ENCODE data around the gene KRTAP10-12. TPM values are rescaled to one million over a fixed set of nuclear protein-coding genes. Genes with fewer than 3 reads are reported as not detected.

Gene KRTAP10-12
- polyA plus RNA-seq, 1 experiment, result not detected

GRCh38 chr21:44729336-44730027, 32.5 kb downstream of the KRTAP10-12 start:
- ChIA-PET CTCF (no interaction called here), POLR2A (no interaction called here)
- no peak for DNase-seq (ENCODE audit: low read depth, low spot score)
- H3K4me3 ChIP-seq (ENCODE audit: low read depth, low read length), result no peak overlapping the region
- H3K27me3 ChIP-seq (ENCODE audit: control insufficient read depth, insufficient read depth, low read length), result peaks cover 22% of the 10 kb centered on the region
- no peaks in the 10 kb centered on the region; the same call in 1 of the 2 replicates for H3K9me3 ChIP-seq (ENCODE audit: control insufficient read depth, insufficient read depth, low read length)
- H3K27ac ChIP-seq (ENCODE audit: low read depth, low read length), result no peak overlapping the region
- TF ChIP-seq, protein P1, sequence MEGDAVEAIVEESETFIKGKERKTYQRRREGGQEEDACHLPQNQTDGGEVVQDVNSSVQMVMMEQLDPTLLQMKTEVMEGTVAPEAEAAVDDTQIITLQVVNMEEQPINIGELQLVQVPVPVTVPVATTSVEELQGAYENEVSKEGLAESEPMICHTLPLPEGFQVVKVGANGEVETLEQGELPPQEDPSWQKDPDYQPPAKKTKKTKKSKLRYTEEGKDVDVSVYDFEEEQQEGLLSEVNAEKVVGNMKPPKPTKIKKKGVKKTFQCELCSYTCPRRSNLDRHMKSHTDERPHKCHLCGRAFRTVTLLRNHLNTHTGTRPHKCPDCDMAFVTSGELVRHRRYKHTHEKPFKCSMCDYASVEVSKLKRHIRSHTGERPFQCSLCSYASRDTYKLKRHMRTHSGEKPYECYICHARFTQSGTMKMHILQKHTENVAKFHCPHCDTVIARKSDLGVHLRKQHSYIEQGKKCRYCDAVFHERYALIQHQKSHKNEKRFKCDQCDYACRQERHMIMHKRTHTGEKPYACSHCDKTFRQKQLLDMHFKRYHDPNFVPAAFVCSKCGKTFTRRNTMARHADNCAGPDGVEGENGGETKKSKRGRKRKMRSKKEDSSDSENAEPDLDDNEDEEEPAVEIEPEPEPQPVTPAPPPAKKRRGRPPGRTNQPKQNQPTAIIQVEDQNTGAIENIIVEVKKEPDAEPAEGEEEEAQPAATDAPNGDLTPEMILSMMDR (IDR thresholded peaks at IDR 0.05; ENCODE audit: low read depth, low read length), result no peak

DNA sequence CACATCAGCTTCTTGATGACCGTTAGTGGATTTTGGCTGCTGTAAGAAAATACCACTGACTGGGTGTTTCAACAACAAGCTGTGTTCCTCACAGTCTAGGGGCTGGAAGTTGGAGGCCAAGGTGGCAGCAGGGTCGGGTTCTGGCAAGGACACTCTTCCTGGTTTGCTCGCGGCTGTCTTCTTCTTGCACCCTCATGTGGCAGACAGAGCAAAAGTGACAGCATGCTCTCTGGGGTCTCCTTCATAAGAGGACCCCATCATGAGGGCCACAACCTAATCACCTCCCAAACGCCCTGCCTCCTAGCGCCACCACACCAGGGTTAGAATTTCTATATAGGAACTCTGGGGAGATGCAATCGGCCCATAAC, 33.0 kb downstream of the KRTAP10-12 start:
- H3K4me3 ChIP-seq (ENCODE audit: low read depth, low read length), result no peak overlapping the region
- CTCF ChIA-PET, result no interaction called here
- DNase-seq (ENCODE audit: low read depth, low spot score), result no peak
- H3K27ac ChIP-seq (ENCODE audit: low read depth, low read length), result no peak overlapping the region
- H3K27me3 ChIP-seq (ENCODE audit: control insufficient read depth, insufficient read depth, low read length), result peaks cover 22% of the 10 kb centered on the region
- H3K9me3 ChIP-seq (ENCODE audit: control insufficient read depth, insufficient read depth, low read length), result peaks cover 4% of the 10 kb centered on the region; the same call in 1 of the 2 replicates
- TF ChIP-seq, protein P1 (IDR thresholded peaks at IDR 0.05; ENCODE audit: low read depth, low read length), result no peak
- POLR2A ChIA-PET, result no interaction called here

- POLR2A ChIA-PET, result no interaction called here
- Histone ChIP-seq H3K27me3 (ENCODE audit: control insufficient read depth, insufficient read depth, low read length) (peaks cover 18% of the 10 kb centered on the region), H3K9me3 (ENCODE audit: control insufficient read depth, insufficient read depth, low read length) (peaks cover 13% of the 10 kb centered on the region; the same call in 1 of the 2 replicates), H3K27ac (ENCODE audit: low read depth, low read length) (no peak overlapping the region), H3K4me3 (ENCODE audit: low read depth, low read length) (no peak overlapping the region)
- CTCF ChIA-PET, result no interaction called here
- DNase-seq (ENCODE audit: low read depth, low spot score), result no peak
- TF ChIP-seq, protein P1 (IDR thresholded peaks at IDR 0.05; ENCODE audit: low read depth, low read length), result no peak
These were observed 34.1 kb downstream of the KRTAP10-12 start for GRCh38 chr21:44730951-44731579.

- DNase-seq (ENCODE audit: low read depth, low spot score), result no peak
- POLR2A ChIA-PET, result no interaction called here
- H3K27ac ChIP-seq (ENCODE audit: low read depth, low read length), result no peak overlapping the region
- H3K9me3 ChIP-seq (ENCODE audit: control insufficient read depth, insufficient read depth, low read length), result peaks cover 24% of the 10 kb centered on the region
- CTCF ChIA-PET, result no interaction called here
- H3K27me3 ChIP-seq (ENCODE audit: control insufficient read depth, insufficient read depth, low read length), result peaks cover 16% of the 10 kb centered on the region
- no peak overlapping the region for H3K4me3 ChIP-seq (ENCODE audit: low read depth, low read length)
- TF ChIP-seq, protein P1 (IDR thresholded peaks at IDR 0.05; ENCODE audit: low read depth, low read length), result no peak
These were observed 35.3 kb downstream of the KRTAP10-12 start for GRCh38 chr21:44732263-44732662.

- Histone ChIP-seq H3K9me3 (ENCODE audit: control insufficient read depth, insufficient read depth, low read length) (peaks cover 31% of the 10 kb centered on the region), H3K27ac (ENCODE audit: low read depth, low read length) (no peak overlapping the region), H3K27me3 (ENCODE audit: control insufficient read depth, insufficient read depth, low read length) (peaks cover 16% of the 10 kb centered on the region), H3K4me3 (ENCODE audit: low read depth, low read length) (no peak overlapping the region)
- DNase-seq (ENCODE audit: low read depth, low spot score), result no peak
- ChIA-PET POLR2A (no interaction called here), CTCF (no interaction called here)
- TF ChIP-seq, protein P1 (IDR thresholded peaks at IDR 0.05; ENCODE audit: low read depth, low read length), result no peak
These were observed 36.0 kb downstream of the KRTAP10-12 start for GRCh38 chr21:44732956-44733355.

Data from AG04450 (cell line).